Adipocyte (in vitro differentiated cells): Measurements from ENCODE around the gene VSNL1.

ENCODE experiments used
- DNase-seq: peaks from one replicate; pipeline ENCODE4 v3.0.0-alpha.2; 2015; ENCODE audit warnings: low read depth
- H3K27me3 ChIP-seq: replicated peaks from 2 replicates; pipeline ENCODE4 v1.7.0; 2013; ENCODE audit warnings: mild to moderate bottlenecking, low read length, moderate library complexity; ENCODE audit not compliant: control insufficient read depth, insufficient read depth
- H3K36me3 ChIP-seq: 2 replicates; pipeline ENCODE4 v1.7.0; 2013; ENCODE audit warnings: low read length, mild to moderate bottlenecking, moderate library complexity; ENCODE audit not compliant: control insufficient read depth, insufficient read depth, severe bottlenecking
- H3K4me1 ChIP-seq: 2 replicates; pipeline ENCODE4 v1.7.0; 2013; ENCODE audit warnings: mild to moderate bottlenecking, low read length, moderate library complexity; ENCODE audit not compliant: control insufficient read depth, insufficient read depth
- H3K4me3 ChIP-seq: 2 replicates; pipeline ENCODE4 v1.7.0; 2013; ENCODE audit warnings: mild to moderate bottlenecking, low read length, moderate library complexity
- H3K9ac ChIP-seq: 2 replicates; pipeline ENCODE4 v1.7.0; 2013; ENCODE audit warnings: mild to moderate bottlenecking, low read length, moderate library complexity
- H3K9me3 ChIP-seq: 2 replicates; pipeline ENCODE4 v1.7.0; 2013; ENCODE audit warnings: mild to moderate bottlenecking, low read length, moderate library complexity; ENCODE audit not compliant: control insufficient read depth

VSNL1 gene

DNA sequence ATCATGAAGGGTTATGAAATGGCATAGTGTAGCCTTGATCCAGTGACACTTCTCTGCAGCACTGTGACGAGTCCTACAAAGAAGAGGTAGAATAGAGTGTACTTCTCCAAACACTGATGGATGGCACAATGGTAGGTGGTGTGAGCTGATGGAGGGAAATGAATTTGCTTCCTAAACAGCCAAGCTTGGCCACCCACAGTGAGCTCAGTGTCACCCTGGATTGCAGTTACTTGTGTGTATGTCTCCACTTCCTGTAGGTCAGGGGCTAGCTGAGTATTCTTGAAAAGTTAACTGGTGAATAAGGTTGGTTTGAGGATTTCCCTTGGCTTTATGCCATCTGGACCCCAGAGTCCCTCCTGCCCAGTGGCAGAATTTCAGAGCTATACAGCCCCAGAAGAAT lies 75.9 kb downstream of the VSNL1 start:
- H3K4me1 ChIP-seq = peaks cover 24% of the 10 kb centered on the region

GRCh38 chr2:17617516-17617915 lies 77.0 kb downstream of the VSNL1 start:
- DNase-seq = no peak
- H3K36me3 ChIP-seq = no peaks in the 10 kb centered on the region
- H3K4me3 ChIP-seq = no peak overlapping the region
- H3K9ac ChIP-seq = no peak overlapping the region
- H3K9me3 ChIP-seq = no peaks in the 10 kb centered on the region
- H3K4me1 ChIP-seq = peaks cover 28% of the 10 kb centered on the region
- H3K27me3 ChIP-seq = no peaks in the 10 kb centered on the region

More for the DNA sequence above, 75.9 kb downstream of the VSNL1 start:
- Histone ChIP-seq H3K9me3 (no peaks in the 10 kb centered on the region), H3K9ac (no peak overlapping the region), H3K36me3 (no peaks in the 10 kb centered on the region), H3K27me3 (no peaks in the 10 kb centered on the region), H3K4me3 (no peak overlapping the region)
- no peak for DNase-seq

- DNase-seq = no peak
- Histone ChIP-seq H3K4me1 (peaks cover 28% of the 10 kb centered on the region), H3K9me3 (no peaks in the 10 kb centered on the region), H3K36me3 (no peaks in the 10 kb centered on the region), H3K9ac (no peak overlapping the region), H3K27me3 (no peaks in the 10 kb centered on the region), H3K4me3 (no peak overlapping the region)
Measured at GRCh38 chr2:17617955-17618354, 77.5 kb downstream of the VSNL1 start.

GRCh38 chr2:17620280-17620679 lies 79.8 kb downstream of the VSNL1 start:
- no peak overlapping the region for H3K9ac ChIP-seq
- no peak for DNase-seq
- H3K27me3 ChIP-seq = no peaks in the 10 kb centered on the region
- H3K4me3 ChIP-seq = no peak overlapping the region
- no peaks in the 10 kb centered on the region for H3K9me3 ChIP-seq
- no peaks in the 10 kb centered on the region for H3K36me3 ChIP-seq
- peaks cover 26% of the 10 kb centered on the region for H3K4me1 ChIP-seq

DNA sequence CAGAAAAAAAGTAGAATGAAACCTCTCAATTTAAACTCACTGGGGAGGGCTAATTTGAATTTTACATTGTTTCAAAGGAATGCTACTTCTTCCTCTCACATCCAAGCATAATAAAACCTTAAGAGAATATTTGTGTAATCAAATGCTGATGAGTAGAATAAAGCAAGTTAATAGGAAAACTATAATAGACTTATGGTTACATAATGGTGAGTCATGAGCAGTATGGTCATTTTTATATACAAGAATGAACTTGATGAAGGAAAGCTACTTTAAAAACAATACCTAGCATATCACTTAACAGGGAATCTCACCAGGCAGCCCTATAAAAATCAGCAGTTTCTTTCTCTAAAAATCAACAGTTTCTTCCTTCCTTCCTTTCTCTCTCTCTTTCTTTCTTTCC lies 80.3 kb downstream of the VSNL1 start:
- Histone ChIP-seq H3K9ac (no peak overlapping the region), H3K4me3 (no peak overlapping the region), H3K4me1 (peaks cover 20% of the 10 kb centered on the region), H3K9me3 (no peaks in the 10 kb centered on the region), H3K36me3 (no peaks in the 10 kb centered on the region), H3K27me3 (no peaks in the 10 kb centered on the region)
- DNase-seq = peak; percentile 35

DNA sequence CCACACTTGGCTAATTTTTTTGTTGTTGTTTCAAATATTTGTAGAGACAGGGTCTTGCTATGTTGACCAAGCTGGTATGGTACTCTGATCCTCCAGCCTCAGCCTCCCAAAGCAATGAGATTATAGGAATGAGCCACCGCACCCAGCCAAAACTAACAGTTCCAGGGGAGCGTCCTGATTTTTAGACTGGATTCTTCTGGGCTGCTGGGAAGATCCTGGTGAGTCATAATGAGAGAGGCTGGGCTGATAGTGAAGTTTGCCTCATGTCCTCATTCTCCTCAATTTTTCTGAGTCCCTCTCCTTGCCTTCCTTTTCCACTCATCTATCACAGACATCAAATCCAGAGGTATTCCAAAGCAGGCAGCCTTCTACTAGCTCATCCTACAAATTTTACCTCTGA lies 81.3 kb downstream of the VSNL1 start:
- H3K9me3 ChIP-seq = no peaks in the 10 kb centered on the region
- peaks cover 14% of the 10 kb centered on the region for H3K4me1 ChIP-seq
- H3K9ac ChIP-seq = no peak overlapping the region
- H3K4me3 ChIP-seq = no peak overlapping the region
- H3K36me3 ChIP-seq = no peaks in the 10 kb centered on the region
- DNase-seq = no peak
- H3K27me3 ChIP-seq = no peaks in the 10 kb centered on the region

GRCh38 chr2:17625446-17625845 lies 85.0 kb downstream of the VSNL1 start:
- Histone ChIP-seq H3K4me1 (peaks cover 11% of the 10 kb centered on the region), H3K27me3 (no peaks in the 10 kb centered on the region), H3K9me3 (no peaks in the 10 kb centered on the region), H3K36me3 (no peaks in the 10 kb centered on the region), H3K9ac (no peak overlapping the region), H3K4me3 (no peak overlapping the region)
- no peak for DNase-seq

- no peak for DNase-seq
- Histone ChIP-seq H3K4me1 (no peaks in the 10 kb centered on the region), H3K9me3 (no peaks in the 10 kb centered on the region)
Measured at GRCh38 chr2:17626986-17627385, 86.5 kb downstream of the VSNL1 start.

DNA sequence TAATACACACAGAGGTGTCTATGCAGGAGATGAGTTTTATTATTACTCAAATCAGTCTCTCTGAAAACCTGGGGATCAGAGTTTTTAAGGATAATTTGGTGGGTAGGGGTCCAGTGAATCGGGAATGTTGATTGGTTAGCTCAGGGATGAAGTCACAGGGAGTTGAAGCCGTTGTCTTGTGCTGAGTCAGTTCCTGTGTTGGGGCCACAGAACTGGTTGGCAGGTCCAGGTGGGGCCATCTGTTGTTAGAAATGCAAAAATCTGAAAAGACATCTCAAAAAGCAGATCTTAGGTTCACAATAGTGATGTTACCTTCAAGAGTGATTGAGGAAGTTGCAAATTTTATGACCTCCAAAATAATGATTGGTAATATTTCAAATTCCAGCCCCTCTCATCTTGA lies 86.9 kb downstream of the VSNL1 start:
- Histone ChIP-seq H3K9me3 (no peaks in the 10 kb centered on the region), H3K4me3 (no peak overlapping the region), H3K27me3 (no peaks in the 10 kb centered on the region), H3K4me1 (no peaks in the 10 kb centered on the region), H3K9ac (no peak overlapping the region), H3K36me3 (no peaks in the 10 kb centered on the region)
- no peak for DNase-seq

More at GRCh38 chr2:17626986-17627385, 86.5 kb downstream of the VSNL1 start:
- no peak overlapping the region for H3K4me3 ChIP-seq
- no peaks in the 10 kb centered on the region for H3K27me3 ChIP-seq
- no peak overlapping the region for H3K9ac ChIP-seq
- H3K36me3 ChIP-seq = no peaks in the 10 kb centered on the region

- H3K4me1 ChIP-seq = no peaks in the 10 kb centered on the region
- no peaks in the 10 kb centered on the region for H3K36me3 ChIP-seq
- no peaks in the 10 kb centered on the region for H3K27me3 ChIP-seq
- no peak overlapping the region for H3K4me3 ChIP-seq
- DNase-seq = no peak
- H3K9me3 ChIP-seq = no peaks in the 10 kb centered on the region
- H3K9ac ChIP-seq = no peak overlapping the region
Measured at GRCh38 chr2:17628349-17629261, 88.1 kb downstream of the VSNL1 start.

DNA sequence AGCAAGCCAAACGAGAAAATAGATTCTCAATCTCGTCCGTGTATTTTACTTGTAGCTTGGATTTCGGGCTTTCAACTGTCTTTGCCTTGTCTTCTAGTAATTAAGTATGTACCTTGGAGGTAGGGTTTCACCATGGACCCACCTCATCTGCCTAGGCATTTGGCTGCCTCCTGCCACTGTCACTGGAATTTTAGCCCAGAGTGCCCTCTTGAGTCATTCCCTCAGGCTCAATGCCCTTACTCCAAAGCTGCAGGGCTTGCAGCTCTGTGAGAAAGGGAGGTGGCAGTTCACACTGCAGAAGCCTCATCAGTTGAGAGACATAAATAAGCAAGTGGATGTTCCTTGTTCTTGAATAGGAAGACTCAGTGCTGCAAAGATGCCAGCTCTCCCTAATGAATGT lies 89.6 kb downstream of the VSNL1 start:
- Histone ChIP-seq H3K9me3 (no peaks in the 10 kb centered on the region), H3K36me3 (no peaks in the 10 kb centered on the region), H3K27me3 (no peaks in the 10 kb centered on the region), H3K9ac (no peak overlapping the region), H3K4me3 (no peak overlapping the region), H3K4me1 (no peaks in the 10 kb centered on the region)
- no peak for DNase-seq

GRCh38 chr2:17634997-17635396 lies 94.5 kb downstream of the VSNL1 start:
- no peak for DNase-seq
- Histone ChIP-seq H3K4me1 (no peaks in the 10 kb centered on the region), H3K27me3 (peaks cover 4% of the 10 kb centered on the region), H3K9ac (no peak overlapping the region), H3K9me3 (no peaks in the 10 kb centered on the region), H3K36me3 (no peaks in the 10 kb centered on the region), H3K4me3 (no peak overlapping the region)
